CD4-positive, alpha-beta T cell (primary cell): ENCODE measurements around the gene KCND3. TPM values are rescaled to one million over a fixed set of nuclear protein-coding genes. Genes with fewer than 3 reads are reported as not detected.

ENCODE experiments used
- ATAC-seq: fragments of 200-7000 bp; cut with Tn5 transposase; one replicate; pipeline ENCODE4 v1.10.0; 2022; ENCODE audit warnings: mild to moderate bottlenecking; ENCODE audit not compliant: poor library complexity
- CTCF ChIA-PET: fragments of 350-600 bp; sonication (Branson Sonifier 250); formaldehyde crosslinking; loops from one replicate; lab custom pipeline; 2021; ENCODE audit warnings: antibody characterized with exemption, inconsistent platforms; lab: Charles Lee
- POLR2A ChIA-PET: fragments of 350-600 bp; sonication (Branson Sonifier 250); formaldehyde crosslinking; loops from one replicate; lab custom pipeline; 2021; ENCODE audit warnings: antibody characterized with exemption, inconsistent platforms; lab: Charles Lee
- DNase-seq, 14 experiments: peaks; one replicate each; pipeline ENCODE4 v3.0.0-alpha.2; 2013 to 2020; ENCODE audit warnings: mixed read lengths in 2 of 14
- H3K27ac ChIP-seq, 2 donors: one replicate each; pipeline versions ENCODE4 v1.5.1 to v1.7.0; 2013; ENCODE audit warnings: low read length in 2 of 2, low read depth in 1 of 2, mild to moderate bottlenecking in 1 of 2
- H3K27me3 ChIP-seq, 2 experiments: 1 replicate in 1 of 2; 2 replicates in 1 of 2; pipeline versions ENCODE4 v1.6.1 to v1.7.0; 2013; ENCODE audit warnings: low read length in 2 of 2, control low read depth in 1 of 2, mild to moderate bottlenecking in 1 of 2, moderate library complexity in 1 of 2; ENCODE audit not compliant: insufficient read depth in 2 of 2, control insufficient read depth in 1 of 2
- H3K36me3 ChIP-seq: one replicate; pipeline ENCODE4 v1.6.1; 2013; ENCODE audit warnings: low read length, control low read depth; ENCODE audit not compliant: insufficient read depth
- H3K4me1 ChIP-seq: one replicate; pipeline ENCODE4 v1.6.1; 2013; ENCODE audit warnings: low read length, control low read depth; ENCODE audit not compliant: insufficient read depth
- H3K4me3 ChIP-seq: one replicate; pipeline ENCODE4 v1.5.1; 2013; ENCODE audit warnings: mild to moderate bottlenecking, low read length, moderate library complexity
- H3K9me3 ChIP-seq, 2 experiments: 1 replicate in 1 of 2; 2 replicates in 1 of 2; pipeline versions ENCODE4 v1.6.1 to v1.7.0; 2013; ENCODE audit warnings: low read length in 2 of 2, mild to moderate bottlenecking in 2 of 2, control low read depth in 1 of 2, moderate library complexity in 1 of 2; ENCODE audit not compliant: control insufficient read depth in 1 of 2, insufficient read depth in 1 of 2
- H3K27ac Mint-ChIP-seq: one replicate; pipeline ENCODE4 v1.8.0; 2020; ENCODE audit warnings: mixed read lengths
- H3K27me3 Mint-ChIP-seq: one replicate; pipeline ENCODE4 v1.8.0; 2021; ENCODE audit warnings: mixed read lengths
- H3K36me3 Mint-ChIP-seq: one replicate; pipeline ENCODE4 v1.8.0; 2021; ENCODE audit warnings: low read depth, mixed read lengths
- H3K4me1 Mint-ChIP-seq: one replicate; pipeline ENCODE4 v1.8.0; 2021; ENCODE audit warnings: low read depth, mixed read lengths
- H3K4me3 Mint-ChIP-seq: one replicate; pipeline ENCODE4 v1.8.0; 2020; ENCODE audit warnings: mild to moderate bottlenecking, mixed read lengths
- H3K9me3 Mint-ChIP-seq: one replicate; pipeline ENCODE4 v1.8.0; 2020; ENCODE audit warnings: mixed read lengths
- CTCF ChIP-seq: fragments of 200-600 bp; IDR thresholded peaks from one replicate; pipeline ENCODE4 v1.8.0; 2022; ENCODE audit warnings: antibody characterized with exemption, mild to moderate bottlenecking
- intact Hi-C, 2 experiments: fragments of 100-400 bp; cut with DNase I in 1 of 2; cut with micrococcal nuclease in 1 of 2; formaldehyde crosslinking; loops; one replicate each; pipeline versions ENCODE4 v1.15.1 to v1.9.0; 2023 to 2025; cut with DNase I, micrococcal nuclease
- total RNA-seq, 174 experiments: library from RNA in 2 of 174; stranded (reverse) in 2 of 174; gene quantifications; one replicate each; pipeline ENCODE4 v1.2.3 and lab custom pipeline; 2021 to 2026

Gene KCND3
- total RNA-seq, 2 experiments from 2014 or later, result 0.05 TPM; not detected in 1

GRCh38 chr1:111880881-111881837 lies 108.3 kb downstream of the KCND3 start:
- Histone ChIP-seq H3K4me1 (no peaks in the 10 kb centered on the region), H3K36me3 (no peaks in the 10 kb centered on the region), H3K4me3 (no peak overlapping the region), H3K9me3 (no peaks in the 10 kb centered on the region), H3K27ac (no peak overlapping the region), H3K27me3 (peaks cover 18% of the 10 kb centered on the region in 2 experiments)
- intact Hi-C loops, result no loop called here
- TF ChIP-seq CTCF, result no peak
- Mint-ChIP-seq H3K36me3 (no peaks in the 10 kb centered on the region), H3K27ac (no peak overlapping the region), H3K4me1 (no peaks in the 10 kb centered on the region), H3K4me3 (no peak overlapping the region), H3K9me3 (no peaks in the 10 kb centered on the region), H3K27me3 (peaks cover 73% of the 10 kb centered on the region)
- CTCF ChIA-PET, result no interaction called here
- POLR2A ChIA-PET, result no interaction called here
- DNase-seq, result no peak
- no peak for ATAC-seq

GRCh38 chr1:111879081-111879480 lies 110.4 kb downstream of the KCND3 start:
- CTCF ChIA-PET, result no interaction called here
- no peaks in the 10 kb centered on the region for H3K36me3 ChIP-seq

GRCh38 chr1:111878649-111879048 lies 110.8 kb downstream of the KCND3 start:
- H3K4me1 Mint-ChIP-seq, result no peaks in the 10 kb centered on the region
- H3K9me3 ChIP-seq, result no peaks in the 10 kb centered on the region
- no peak overlapping the region for H3K27ac Mint-ChIP-seq
- H3K9me3 Mint-ChIP-seq, result no peaks in the 10 kb centered on the region
- H3K27me3 Mint-ChIP-seq, result peaks cover 73% of the 10 kb centered on the region
- ChIA-PET POLR2A (no interaction called here), CTCF (no interaction called here)
- H3K4me3 Mint-ChIP-seq, result no peak overlapping the region
- H3K27ac ChIP-seq, result no peak overlapping the region
- no peak for ATAC-seq
- peaks cover 18 to 22% of the 10 kb centered on the region in 2 experiments for H3K27me3 ChIP-seq
- no peaks in the 10 kb centered on the region for H3K4me1 ChIP-seq
- no peaks in the 10 kb centered on the region for H3K36me3 Mint-ChIP-seq
- TF ChIP-seq CTCF, result no peak
- H3K36me3 ChIP-seq, result no peaks in the 10 kb centered on the region
- intact Hi-C loops, result no loop called here
- no peak for DNase-seq
- no peak overlapping the region for H3K4me3 ChIP-seq

More at GRCh38 chr1:111879081-111879480, 110.4 kb downstream of the KCND3 start:
- DNase-seq (no peak), ATAC-seq (no peak)
- Histone ChIP-seq H3K27me3 (peaks cover 18 to 25% of the 10 kb centered on the region in 2 experiments), H3K9me3 (no peaks in the 10 kb centered on the region), H3K27ac (no peak overlapping the region), H3K4me3 (no peak overlapping the region), H3K4me1 (no peaks in the 10 kb centered on the region)
- intact Hi-C loops, result no loop called here
- Mint-ChIP-seq H3K27me3 (peaks cover 77% of the 10 kb centered on the region), H3K36me3 (no peaks in the 10 kb centered on the region), H3K9me3 (no peaks in the 10 kb centered on the region), H3K27ac (no peak overlapping the region), H3K4me1 (no peaks in the 10 kb centered on the region), H3K4me3 (no peak overlapping the region)
- TF ChIP-seq CTCF, result no peak
- POLR2A ChIA-PET, result no interaction called here
